Stimulated activated effector memory CD8-positive, alpha-beta T cell treated with anti-CD3 and anti-CD28 coated beads, Interleukin-12 subunit alpha, Interleukin-12 subunit beta, amount 100 ng/mL, for 72 hours (primary cell): ENCODE results near the gene TSPEAR.
"Not testable (repeated sequence)": the region's sequence is repeated elsewhere in the genome, so short reads cannot be mapped to it uniquely, and the experiment has no call there.

Experiments
- ATAC-seq: fragments of 150-1000 bp; cut with Tn5 transposase; 2 replicates; pipeline ENCODE4 v1.10.0; 2021
- DNase-seq, 2 donors: peaks; one replicate each; pipeline ENCODE4 v3.0.0; 2021 to 2022; ENCODE audit warnings: low spot score in 2 of 2
- H3K27ac Mint-ChIP-seq: one replicate; pipeline ENCODE4 v1.8.0; 2022; ENCODE audit warnings: mild to moderate bottlenecking, mixed read lengths
- H3K36me3 Mint-ChIP-seq: one replicate; pipeline ENCODE4 v1.8.0; 2022; ENCODE audit warnings: mild to moderate bottlenecking, mixed read lengths
- H3K4me1 Mint-ChIP-seq: one replicate; pipeline ENCODE4 v1.8.0; 2022; ENCODE audit warnings: mixed read lengths
- H3K4me3 Mint-ChIP-seq: one replicate; pipeline ENCODE4 v1.8.0; 2022; ENCODE audit warnings: mild to moderate bottlenecking, mixed read lengths
- H3K9me3 Mint-ChIP-seq: one replicate; pipeline ENCODE4 v1.8.0; 2022; ENCODE audit warnings: mixed read lengths

The TSPEAR gene

DNA sequence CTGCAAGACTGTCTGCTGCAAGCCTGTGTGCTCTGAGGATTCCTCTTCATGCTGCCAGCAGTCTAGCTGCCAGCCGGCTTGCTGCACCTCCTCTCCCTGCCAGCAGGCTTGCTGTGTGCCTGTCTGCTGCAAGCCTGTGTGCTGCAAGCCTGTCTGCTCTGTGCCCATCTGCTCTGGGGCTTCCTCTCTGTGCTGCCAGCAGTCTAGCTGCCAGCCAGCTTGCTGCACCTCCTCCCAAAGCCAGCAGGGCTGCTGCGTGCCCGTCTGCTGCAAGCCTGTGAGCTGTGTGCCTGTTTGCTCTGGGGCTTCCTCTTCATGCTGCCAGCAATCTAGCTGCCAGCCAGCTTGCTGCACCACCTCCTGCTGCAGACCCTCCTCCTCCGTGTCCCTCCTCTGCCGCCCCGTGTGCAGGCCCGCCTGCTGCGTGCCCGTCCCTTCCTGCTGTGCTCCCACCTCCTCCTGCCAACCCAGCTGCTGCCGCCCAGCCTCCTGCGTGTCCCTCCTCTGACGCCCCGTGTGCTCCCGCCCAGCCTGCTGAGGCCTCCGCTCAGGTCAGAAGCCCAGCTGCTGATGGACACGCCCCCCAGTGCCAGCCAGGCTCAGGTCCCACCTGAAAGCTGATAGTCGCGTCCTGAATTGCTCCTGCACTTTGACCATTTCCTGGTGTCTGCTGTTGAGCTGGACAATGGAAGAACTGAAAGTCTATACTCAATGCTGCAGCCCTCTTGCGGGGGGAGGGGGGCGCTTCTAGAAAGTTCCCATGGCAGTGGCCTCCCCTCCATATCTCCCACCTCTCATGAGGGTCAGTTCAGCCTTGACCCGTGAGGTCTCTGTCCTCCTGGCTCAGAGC lies 136.7 kb downstream of the TSPEAR start:
- peak in 1 of 2 donors; percentile 34 for DNase-seq
- Mint-ChIP-seq H3K27ac (no peak overlapping the region), H3K36me3 (no peaks in the 10 kb centered on the region)

DNA sequence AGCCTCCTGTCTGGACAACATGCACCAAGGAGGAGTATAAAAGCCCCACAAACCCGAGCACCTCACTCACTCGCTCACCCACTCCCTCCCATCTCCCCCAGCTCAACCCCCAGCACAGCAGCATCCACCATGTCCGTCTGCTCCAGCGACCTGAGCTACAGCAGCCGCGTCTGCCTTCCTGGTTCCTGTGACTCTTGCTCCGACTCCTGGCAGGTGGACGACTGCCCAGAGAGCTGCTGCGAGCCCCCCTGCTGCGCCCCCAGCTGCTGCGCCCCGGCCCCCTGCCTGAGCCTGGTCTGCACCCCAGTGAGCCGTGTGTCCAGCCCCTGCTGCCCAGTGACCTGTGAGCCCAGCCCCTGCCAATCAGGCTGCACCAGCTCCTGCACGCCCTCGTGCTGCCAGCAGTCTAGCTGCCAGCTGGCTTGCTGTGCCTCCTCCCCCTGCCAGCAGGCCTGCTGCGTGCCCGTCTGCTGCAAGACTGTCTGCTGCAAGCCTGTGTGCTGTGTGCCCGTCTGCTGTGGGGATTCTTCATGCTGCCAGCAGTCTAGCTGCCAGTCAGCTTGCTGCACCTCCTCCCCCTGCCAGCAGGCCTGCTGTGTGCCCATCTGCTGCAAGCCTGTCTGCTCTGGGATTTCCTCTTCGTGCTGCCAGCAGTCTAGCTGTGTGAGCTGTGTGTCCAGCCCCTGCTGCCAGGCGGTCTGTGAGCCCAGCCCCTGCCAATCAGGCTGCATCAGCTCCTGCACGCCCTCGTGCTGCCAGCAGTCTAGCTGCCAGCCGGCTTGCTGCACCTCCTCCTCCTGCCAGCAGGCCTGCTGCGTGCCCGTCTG lies 137.5 kb downstream of the TSPEAR start, which contains the start of gene KRTAP10-4:
Gene KRTAP10-4, plus strand, starts transcription at position 100 of the 827 bp plus-strand sequence. Its CDS starts 30 bp downstream, at position 130.
- H3K36me3 Mint-ChIP-seq, H3K27ac Mint-ChIP-seq, H3K4me3 Mint-ChIP-seq, ATAC-seq, H3K9me3 Mint-ChIP-seq: not testable (repeated sequence)
- H3K4me1 Mint-ChIP-seq = peaks cover 16% of the 10 kb centered on the region
- DNase-seq = peak in 1 of 2 donors; percentile 32

More for the DNA sequence above, 136.7 kb downstream of the TSPEAR start:
- peaks cover 9% of the 10 kb centered on the region for H3K4me1 Mint-ChIP-seq
- H3K4me3 Mint-ChIP-seq = no peak overlapping the region
- no peak for ATAC-seq
- H3K9me3 Mint-ChIP-seq = peaks cover 6% of the 10 kb centered on the region

DNA sequence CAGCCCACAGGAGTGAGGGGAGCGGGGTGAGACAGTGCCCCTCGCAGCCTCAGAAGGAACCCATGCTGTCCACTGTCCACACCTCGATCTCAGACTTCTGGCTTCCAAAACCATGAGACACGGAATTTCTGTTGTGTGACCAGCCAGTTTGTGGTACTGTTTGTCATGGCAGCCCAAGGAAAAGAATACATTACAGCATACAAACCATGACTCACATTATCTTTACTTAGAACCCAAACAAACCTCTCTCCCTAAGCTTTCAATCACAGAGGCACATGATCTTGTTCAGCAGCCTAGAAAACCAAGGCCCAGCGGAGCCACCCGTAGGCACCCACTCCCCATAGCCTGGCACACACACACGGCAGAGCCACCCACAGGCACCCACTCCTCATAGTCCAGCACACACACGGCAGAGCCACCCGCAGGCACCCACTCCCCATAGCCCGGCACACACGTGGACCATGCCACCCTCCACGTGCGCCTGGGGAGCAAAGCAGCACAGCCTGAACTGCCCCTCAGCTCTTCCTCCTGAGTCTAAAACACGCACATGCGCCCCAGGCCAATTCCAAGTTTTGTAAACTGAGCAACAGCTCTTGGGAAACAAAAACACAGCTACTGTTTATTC lies 138.3 kb downstream of the TSPEAR start:
- DNase-seq (no peak), ATAC-seq (no peak)
- H3K27ac Mint-ChIP-seq = no peak overlapping the region
- H3K36me3 Mint-ChIP-seq = no peaks in the 10 kb centered on the region
- H3K9me3 Mint-ChIP-seq = peaks cover 6% of the 10 kb centered on the region
- peaks cover 16% of the 10 kb centered on the region for H3K4me1 Mint-ChIP-seq
- no peak overlapping the region for H3K4me3 Mint-ChIP-seq

DNA sequence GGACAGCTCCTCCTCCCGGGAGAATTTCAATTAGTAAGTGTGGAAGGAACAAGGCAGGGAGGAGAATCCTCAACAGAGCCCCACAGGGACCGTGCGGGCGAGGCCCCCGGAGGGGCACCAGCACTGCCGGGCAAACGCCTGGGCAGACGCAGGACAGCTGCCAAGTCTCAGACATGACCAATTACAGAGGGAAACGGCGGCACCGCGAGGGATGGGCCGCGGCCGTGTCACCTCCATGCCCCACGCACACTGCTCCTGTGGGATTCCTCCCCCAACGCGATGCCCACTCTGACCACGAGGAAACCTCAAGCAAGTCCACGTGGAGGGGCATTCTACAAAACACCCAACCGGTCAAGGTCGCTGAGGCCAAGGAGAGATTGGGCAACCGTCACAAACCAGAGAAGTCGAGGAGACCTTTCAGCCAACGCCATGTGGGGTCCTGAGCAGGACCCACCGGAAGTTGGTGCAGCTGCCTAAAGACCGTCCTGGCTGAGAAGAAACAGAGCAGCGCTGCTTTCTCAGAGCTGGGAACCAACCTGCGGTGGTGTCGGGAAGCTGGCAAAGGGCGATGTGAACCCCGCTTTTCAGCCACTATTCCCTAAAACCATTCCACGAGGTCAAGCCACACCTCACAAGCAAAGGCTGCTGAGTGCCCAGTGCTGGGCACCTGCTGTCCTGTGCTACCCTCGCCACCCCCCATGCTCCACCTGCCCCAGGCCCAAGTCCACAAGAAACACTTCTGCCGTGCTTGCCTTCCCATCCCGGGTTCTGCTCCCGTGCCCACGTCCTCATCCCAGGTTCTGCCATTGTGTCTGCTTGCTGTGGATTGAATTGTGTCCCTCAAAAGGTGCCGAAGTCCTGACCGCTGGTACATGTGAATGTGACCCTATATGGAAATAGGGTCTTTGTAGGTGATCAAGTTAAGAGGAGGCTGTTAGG lies 139.3 kb downstream of the TSPEAR start:
- Mint-ChIP-seq H3K4me3 (no peak overlapping the region), H3K9me3 (peaks cover 3% of the 10 kb centered on the region), H3K27ac (no peak overlapping the region), H3K36me3 (no peaks in the 10 kb centered on the region), H3K4me1 (peaks cover 16% of the 10 kb centered on the region)
- DNase-seq (no peak), ATAC-seq (no peak)

DNA sequence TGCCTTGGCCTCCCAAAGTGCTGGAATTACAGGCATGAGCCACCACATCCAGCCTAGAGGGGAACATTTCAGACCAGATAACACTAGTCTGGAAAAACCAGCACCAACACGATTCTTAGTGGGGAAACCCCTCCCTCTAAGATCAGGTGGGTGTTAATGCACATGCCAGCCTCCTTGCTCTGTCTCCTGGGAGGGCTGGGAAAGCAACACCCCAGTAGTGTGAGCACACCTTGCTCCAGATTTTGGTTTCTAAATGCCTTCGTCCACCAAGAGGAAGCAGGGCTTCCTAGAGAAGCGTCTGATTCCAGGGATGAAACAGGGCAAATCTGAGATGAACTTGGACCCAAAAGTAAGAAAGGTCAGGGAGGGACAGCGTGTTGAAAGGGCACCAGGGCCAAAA lies 140.1 kb downstream of the TSPEAR start:
- Mint-ChIP-seq H3K4me3 (no peak overlapping the region), H3K4me1 (peaks cover 16% of the 10 kb centered on the region), H3K36me3 (no peaks in the 10 kb centered on the region), H3K27ac (no peak overlapping the region), H3K9me3 (no peaks in the 10 kb centered on the region)
- no peak for ATAC-seq
- DNase-seq = no peak

DNA sequence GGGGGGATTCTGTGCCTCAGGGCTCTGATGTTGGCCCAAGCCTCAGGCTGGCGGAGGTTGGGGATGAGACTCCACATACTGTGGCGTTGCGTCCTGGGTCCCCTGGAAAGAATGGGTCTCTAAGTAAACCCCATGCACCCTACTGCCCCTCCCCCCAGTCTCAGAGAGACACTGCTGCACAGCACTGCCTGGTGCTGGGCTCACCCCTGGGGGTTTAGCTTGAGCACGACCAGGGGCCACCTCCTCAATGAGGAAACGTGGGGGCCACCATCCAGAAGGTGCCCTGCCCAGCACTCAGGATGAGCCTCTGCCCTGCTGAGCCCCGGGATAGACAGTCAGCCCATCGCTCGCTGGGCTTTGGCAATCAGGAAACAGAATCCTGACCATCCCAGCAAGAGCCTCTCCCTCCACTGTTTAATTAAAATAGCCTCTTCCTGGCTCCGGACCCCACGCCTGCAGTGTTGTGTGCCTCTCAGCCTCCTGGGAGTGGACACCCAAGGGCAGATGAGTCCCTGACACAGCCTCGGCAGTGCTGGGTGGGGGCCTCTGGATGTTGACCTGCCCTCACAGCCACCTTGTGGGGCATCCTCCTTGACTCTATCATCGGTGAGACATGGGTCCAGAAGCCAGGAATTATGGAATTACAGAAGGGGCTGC lies 141.4 kb downstream of the TSPEAR start:
- H3K27ac Mint-ChIP-seq = no peak overlapping the region
- no peak overlapping the region for H3K4me3 Mint-ChIP-seq
- no peaks in the 10 kb centered on the region for H3K36me3 Mint-ChIP-seq
- ATAC-seq (no peak), DNase-seq (peak in 1 of 2 donors; percentile 30)
- H3K9me3 Mint-ChIP-seq = no peaks in the 10 kb centered on the region
- peaks cover 19% of the 10 kb centered on the region for H3K4me1 Mint-ChIP-seq

DNA sequence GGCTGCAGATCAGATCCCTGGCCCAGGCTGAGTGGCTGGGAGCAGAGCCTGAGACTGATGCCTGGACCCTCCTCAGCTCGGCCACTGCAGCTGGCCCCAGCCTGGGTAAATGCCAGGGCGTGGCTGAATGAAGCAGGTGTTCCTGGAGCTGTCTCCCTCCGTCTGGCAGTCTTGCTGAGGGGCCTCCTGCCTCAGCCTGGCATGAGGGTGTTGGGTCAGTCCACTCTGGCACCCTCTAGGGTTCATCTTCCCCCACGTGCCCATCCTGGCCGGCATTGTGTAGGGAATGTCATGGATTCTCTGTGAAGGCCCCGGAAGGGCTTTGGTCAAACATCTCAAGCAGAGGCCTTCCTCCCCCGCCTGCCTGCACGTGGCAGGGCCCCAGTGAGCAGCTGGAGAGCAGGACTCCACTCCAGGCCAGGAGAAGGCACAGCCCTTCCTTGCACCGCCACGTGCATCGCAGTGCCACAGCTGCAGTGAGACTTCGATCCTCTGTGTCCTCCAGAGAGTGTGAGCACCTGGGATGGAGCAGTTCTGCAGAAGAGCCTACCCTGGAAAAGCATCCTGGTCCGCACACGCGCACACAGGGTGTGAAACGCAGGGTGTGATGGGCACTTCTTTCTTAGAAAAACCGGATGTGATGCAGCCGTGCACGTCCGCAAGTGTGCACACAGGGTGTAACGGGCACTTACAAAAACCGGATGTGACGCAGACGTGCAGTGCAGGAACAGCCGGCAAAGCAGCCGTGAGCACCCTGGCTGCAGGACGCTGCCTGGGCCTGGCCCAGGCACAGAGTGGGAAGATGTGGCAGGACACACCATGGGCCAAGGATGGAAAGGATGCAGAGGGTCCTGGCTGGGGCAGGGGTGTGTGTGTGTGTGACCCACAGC lies 142.5 kb downstream of the TSPEAR start:
- DNase-seq (no peak), ATAC-seq (no peak)
- Mint-ChIP-seq H3K36me3 (no peaks in the 10 kb centered on the region), H3K27ac (no peak overlapping the region), H3K9me3 (no peaks in the 10 kb centered on the region), H3K4me3 (no peak overlapping the region), H3K4me1 (peaks cover 17% of the 10 kb centered on the region)

DNA sequence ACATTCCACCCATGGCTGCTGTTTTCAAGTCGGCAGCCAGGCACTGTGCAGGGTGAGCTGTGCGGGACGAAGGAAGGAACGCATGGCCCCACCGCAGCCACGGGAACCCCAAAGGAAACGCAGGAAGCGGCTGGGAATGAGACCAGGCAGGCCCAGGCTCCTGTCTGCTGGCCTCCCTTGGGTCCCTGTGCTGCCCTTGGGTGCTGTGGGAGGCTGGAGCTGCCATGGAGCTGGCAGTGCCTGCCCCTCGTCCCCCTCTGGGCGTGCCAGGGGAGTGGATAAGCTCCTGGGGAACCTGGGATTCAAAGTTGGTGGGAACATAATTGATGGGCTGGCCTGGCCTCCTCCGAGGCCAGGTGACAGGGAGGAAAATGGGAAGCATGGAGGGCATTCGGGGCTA lies 143.1 kb downstream of the TSPEAR start:
- Mint-ChIP-seq H3K9me3 (no peaks in the 10 kb centered on the region), H3K36me3 (no peaks in the 10 kb centered on the region), H3K27ac (no peak overlapping the region), H3K4me1 (peaks cover 17% of the 10 kb centered on the region), H3K4me3 (no peak overlapping the region)
- ATAC-seq (no peak), DNase-seq (no peak)

DNA sequence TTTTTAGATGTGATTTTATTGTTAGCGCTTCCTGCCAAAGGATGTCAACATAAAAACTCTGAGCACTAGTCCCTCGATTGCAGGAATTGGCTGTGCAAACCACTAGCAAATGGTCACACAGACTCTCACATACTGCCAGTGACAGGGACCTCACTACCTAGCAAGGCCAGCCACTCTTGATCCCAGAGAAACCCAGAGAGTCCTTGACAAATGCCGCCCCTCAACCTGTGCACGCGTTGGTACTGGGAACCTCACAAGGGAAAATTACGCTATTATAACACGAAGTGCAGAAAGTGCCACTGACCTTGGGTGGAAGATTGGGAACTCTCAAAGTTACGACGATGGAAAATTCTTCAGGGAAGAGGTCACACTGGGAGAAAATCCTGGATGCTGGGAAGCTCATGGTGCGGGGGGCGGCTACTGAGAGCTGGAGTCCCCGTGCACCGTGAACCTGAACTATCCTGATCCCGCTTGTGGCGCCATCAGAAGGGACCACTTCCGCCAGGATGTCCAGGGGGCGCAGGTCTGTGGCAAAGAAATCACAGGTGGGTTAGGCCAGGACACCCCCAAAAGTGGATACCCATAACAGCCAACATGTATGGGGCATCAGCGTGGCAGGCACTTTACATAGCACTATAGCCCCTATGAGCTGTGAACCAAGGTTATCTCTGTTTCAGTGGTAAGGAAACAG lies 143.7 kb downstream of the TSPEAR start:
- Mint-ChIP-seq H3K27ac (no peak overlapping the region), H3K36me3 (no peaks in the 10 kb centered on the region), H3K4me1 (peaks cover 17% of the 10 kb centered on the region), H3K4me3 (no peak overlapping the region), H3K9me3 (no peaks in the 10 kb centered on the region)
- ATAC-seq = no peak
- DNase-seq = no peak

DNA sequence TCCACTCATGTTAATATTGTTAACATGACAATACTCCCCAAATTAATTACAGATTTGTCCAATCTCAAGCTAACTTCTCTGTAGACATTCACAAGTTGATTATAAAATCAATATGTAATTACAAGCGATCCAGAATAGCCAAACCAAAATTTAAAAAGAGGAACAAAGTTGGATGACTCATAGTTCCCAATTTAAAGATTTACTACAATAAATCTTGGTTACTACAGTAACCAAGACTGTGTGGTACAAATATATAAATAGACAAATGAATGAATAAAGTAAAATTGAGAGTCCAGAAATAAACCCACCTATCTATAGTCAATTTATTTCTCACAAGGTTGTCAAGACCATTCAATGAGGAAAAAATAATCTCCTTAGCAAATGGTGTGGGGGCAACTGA lies 145.0 kb downstream of the TSPEAR start:
- no peaks in the 10 kb centered on the region for H3K36me3 Mint-ChIP-seq

DNA sequence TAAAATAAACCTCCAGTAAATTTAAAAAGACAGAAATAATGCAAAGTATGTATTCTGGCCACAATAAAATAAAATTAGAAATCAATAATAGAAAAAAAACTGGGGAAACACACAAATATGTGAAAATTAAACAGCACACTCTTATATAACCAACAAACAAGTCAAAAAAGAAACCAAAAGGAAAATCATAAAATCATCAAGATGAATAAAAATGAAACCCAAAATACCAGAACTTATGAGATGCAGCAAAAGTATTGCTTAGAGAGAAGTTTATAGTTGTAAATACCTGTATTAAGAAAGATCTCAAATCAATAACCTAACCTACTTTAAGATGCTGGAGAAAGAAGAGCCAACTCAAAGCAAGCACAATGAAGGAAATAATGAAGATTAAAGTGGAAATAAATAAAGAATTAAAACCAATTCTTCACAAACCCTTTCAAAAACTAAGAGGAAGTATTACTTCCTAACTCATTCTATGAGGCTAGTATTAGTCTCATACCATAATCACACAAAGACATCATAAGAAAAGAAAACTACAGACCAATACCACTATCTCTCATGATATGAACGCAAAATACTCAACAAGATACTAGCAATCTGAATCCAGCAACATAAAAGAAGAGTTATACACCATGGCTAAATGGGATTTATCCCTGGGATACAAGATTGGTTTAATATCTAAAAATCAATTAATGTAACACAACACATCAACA lies 146.3 kb downstream of the TSPEAR start:
- H3K4me1 Mint-ChIP-seq = peaks cover 17% of the 10 kb centered on the region
- DNase-seq (no peak), ATAC-seq (peak; percentile 69)
- no peak overlapping the region for H3K27ac Mint-ChIP-seq
- H3K4me3 Mint-ChIP-seq = no peak overlapping the region
- no peaks in the 10 kb centered on the region for H3K36me3 Mint-ChIP-seq
- peaks cover 5% of the 10 kb centered on the region for H3K9me3 Mint-ChIP-seq

More for the DNA sequence above, 145.0 kb downstream of the TSPEAR start:
- H3K4me1 Mint-ChIP-seq = peaks cover 17% of the 10 kb centered on the region
- ATAC-seq (no peak), DNase-seq (no peak)
- no peak overlapping the region for H3K27ac Mint-ChIP-seq
- H3K4me3 Mint-ChIP-seq = no peak overlapping the region
- H3K9me3 Mint-ChIP-seq = no peaks in the 10 kb centered on the region

DNA sequence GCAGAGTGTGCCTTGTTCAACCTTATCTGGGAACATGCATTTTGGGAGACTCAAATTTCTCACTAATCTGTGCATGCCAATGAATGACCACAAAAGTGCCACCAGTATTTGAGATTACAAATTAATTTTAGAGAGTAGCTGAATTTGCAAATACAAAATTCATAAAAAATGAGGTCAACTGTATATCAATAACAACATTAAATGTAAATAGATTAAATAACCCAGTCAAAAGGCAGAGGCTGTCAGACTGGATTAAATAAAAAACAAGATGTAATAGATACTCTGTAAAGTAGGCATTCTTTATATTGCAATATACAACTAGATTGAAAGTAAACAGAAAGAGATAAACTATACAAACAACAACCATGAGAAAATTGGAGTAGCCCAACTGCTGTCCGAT lies 147.3 kb downstream of the TSPEAR start:
- DNase-seq (no peak), ATAC-seq (no peak)
- H3K27ac Mint-ChIP-seq = no peak overlapping the region
- H3K9me3 Mint-ChIP-seq = peaks cover 5% of the 10 kb centered on the region
- peaks cover 12% of the 10 kb centered on the region for H3K4me1 Mint-ChIP-seq
- no peaks in the 10 kb centered on the region for H3K36me3 Mint-ChIP-seq
- no peak overlapping the region for H3K4me3 Mint-ChIP-seq
